Measurements from ENCODE around the gene COL24A1.
"Not testable (repeated sequence)": the region's sequence is repeated elsewhere in the genome, so short reads cannot be mapped to it uniquely, and the experiment has no call there.

Gene COL24A1

DNA sequence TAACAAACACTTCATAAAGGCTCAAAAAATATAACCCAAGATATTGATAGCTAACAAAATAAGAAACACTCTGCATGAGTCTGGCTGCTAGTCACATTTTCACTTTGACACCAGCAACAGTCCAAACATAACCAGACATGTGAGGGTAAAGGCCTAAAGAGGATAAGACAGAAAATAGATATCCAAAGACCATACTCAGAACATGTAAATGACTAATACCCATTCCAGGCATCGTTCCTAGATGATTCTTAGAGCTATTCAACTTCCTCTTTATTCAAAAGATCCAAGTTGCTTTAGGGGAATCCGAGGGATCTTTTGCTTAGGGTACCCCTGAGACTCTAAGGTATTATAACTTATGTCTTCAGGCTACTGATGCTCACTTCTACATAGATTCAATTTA lies 5.1 kb downstream of the COL24A1 start:
- DNase-seq = no peak

DNA sequence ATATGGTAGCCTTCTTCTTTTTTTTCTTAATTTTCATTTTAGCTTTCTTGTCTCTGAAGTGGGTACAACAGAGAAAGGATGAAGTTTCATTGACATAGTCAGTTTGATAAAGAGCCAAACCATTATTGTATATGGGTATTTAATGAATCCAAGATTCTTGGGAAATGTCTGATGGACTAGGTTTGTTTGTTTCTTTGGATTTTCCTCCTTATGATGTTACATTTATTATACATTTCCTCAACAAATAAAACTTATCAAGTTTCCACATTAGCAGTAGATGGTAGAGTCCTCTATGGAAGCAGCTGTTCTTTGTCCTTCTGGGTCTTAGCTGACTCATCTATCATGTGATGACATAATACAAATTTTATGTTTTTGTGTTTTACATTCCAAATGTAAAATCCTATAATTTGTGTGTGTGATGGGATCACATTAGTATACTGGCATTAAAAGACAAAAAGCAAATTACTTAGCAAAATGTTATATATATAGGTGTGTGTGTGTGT lies 6.0 kb downstream of the COL24A1 start:
- no peak for DNase-seq

DNA sequence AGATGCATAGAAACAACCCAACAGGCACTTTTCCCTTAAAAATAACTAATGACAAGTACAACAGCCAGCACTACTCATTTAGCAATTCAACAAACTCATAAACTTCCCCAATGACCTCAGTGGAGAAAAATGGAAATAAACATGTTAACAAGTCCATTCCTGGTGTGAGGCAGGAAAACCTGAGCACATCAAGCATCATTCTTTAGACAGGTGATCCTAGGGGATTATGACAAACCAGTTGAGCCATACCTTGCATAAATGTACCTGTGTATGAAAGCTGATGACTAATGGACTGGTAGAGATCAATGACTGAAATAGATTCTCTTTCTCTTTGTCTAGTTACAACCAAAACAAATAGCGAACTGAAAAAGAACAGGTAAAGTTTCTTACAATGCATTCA lies 7.0 kb downstream of the COL24A1 start:
- no peak for DNase-seq

- DNase-seq = no peak
These were observed 8.8 kb downstream of the COL24A1 start for GRCh38 chr1:86147755-86148154.

GRCh38 chr1:86146566-86146965 lies 10.0 kb downstream of the COL24A1 start:
- no peak for DNase-seq

DNA sequence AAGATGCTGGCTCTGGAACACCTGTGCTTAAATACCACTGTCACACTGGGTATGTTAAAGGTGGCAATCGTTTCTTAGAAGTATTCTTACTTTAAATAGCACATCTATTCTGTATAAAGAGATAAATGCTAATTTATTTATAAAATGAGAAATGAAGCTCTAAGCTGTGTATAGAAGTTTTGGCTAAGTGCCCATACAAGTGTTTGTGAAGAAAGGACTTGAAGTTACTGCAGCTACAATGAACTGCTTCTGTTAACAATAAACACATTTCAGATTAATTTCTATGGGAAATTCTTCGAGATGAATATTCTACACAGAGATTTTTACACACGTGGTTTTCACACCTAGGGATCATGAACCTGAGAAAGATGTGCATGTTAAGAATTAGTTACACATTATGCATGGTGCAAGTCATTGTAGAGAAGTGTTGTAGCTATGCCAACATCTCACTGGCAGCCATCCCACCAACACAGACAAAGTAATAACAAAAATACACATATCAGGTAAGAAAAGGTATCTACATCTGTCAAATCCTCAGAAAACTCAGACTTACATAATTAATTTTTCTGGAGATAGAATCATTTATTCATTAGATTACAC lies 16.2 kb downstream of the COL24A1 start:
- no peak for DNase-seq

DNA sequence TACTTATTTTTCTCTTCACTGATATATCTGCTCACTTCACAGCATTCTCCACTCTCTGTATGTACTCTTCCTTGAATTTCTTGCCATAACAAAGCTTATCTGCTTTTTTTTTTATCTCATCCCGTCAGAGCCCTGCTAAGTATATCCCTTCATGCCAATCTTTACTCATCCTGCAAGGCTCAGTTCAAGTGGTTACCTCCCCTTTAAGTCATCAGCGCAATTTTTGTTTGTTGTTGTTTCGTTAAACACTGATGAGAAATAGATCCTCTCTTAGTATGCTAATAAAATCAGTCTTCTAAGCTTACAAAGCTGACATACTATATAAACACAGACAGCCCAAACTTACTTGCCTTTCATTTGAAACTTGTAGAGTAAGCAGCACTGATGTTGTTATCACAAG lies 17.8 kb downstream of the COL24A1 start:
- no peak for DNase-seq

DNA sequence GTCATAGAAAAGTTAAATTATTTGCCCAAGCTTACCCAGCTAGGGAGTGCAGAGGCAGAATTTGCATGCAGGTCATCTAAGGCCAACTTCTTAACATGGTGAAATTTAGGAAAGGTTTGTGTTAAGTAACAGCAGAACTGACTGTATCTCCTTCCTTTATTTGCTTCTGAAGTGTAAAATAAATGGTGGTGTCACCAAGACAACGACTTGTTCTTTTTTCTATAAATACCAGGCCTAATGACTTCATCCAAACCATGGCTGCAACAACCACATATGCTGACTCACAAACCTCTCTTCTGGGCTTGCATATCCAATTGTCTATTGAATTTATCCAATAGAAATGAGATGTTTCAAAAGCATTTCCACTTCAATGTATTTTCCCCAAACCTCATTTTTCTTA lies 19.1 kb downstream of the COL24A1 start:
- no peak for DNase-seq

DNA sequence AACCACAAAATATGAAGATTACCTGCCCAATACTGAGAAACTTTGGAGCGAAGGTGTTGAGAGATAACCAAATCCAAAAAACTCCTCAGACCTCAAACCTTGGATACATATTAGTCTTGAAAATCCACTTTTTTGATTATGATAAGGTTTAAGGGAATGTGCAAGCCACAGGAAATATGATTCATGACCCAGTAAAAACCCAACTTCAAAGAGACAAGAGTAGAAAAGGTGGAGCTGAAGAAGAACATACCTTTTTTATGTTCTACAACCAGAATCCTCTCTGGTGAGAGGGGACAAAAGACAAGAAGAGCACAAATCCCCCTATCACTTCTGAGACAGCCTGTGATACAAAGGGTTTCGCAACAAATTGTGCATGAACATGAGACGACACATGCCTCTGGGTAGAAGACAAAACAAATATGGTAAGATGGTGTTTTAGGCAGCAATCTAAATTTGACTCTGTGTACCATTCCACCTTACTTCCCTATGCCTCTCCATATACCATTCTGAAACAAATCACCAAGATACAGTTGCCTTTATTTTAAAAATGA lies 37.3 kb downstream of the COL24A1 start:
- no peak for DNase-seq

GRCh38 chr1:86114816-86115400 lies 41.7 kb downstream of the COL24A1 start:
- no peak for DNase-seq

DNA sequence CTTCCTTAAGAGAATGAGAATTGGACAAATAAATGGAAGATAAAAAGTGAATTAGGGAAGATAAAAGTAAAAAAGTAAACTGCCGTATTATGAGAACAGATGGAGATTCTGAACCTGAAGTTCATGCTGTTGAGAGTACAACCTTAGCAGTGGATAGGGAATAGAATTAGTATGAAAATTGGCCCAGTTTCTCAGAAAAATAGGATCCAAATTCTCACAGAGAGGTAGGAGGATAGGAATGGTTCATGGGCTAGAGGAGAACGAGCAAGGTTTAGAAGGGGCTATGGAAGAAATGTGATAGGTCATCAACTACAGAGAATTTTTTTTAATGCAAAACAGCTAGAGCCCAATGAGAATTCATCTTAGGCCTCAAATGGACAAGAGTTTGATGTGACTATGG lies 42.3 kb downstream of the COL24A1 start:
- DNase-seq = no peak

DNA sequence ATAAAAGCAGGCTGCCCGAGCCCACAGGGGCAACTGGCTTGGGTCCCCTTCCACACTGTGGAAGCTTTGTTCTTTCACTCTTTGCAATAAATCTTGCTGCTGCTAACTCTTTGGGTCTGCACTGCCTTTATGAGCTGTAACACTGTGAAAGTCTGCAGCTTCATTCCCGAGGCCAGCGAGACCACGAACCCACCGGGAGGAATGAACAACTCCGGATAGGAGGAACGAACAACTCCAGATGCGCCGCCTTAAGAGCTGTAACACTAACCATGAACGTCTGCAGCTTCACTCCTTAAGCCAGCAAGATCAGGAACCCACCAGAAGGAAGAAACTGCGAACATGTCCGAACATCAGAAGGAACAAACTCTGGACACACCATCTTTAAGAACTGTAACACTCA lies 45.0 kb downstream of the COL24A1 start:
- not testable (repeated sequence) for DNase-seq

- DNase-seq = no peak
These were observed 46.0 kb downstream of the COL24A1 start for GRCh38 chr1:86110451-86111129.

DNA sequence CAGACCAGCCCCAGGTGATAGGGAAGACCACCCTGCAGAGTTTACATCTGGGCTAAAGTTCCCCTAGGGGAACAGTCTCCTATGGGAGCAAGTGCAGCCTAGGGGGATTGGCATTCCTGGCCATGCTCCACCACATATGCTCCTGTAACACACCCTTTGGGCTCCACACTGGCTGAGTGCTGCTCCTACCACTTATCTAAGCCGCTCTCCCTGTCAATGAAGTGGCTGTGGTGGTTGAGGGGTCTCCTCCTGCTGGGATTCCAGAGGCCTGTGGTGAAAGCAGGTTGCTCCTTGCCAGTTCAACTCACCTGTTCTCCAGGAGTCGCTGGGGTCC lies 51.1 kb downstream of the COL24A1 start:
- DNase-seq = no peak

DNA sequence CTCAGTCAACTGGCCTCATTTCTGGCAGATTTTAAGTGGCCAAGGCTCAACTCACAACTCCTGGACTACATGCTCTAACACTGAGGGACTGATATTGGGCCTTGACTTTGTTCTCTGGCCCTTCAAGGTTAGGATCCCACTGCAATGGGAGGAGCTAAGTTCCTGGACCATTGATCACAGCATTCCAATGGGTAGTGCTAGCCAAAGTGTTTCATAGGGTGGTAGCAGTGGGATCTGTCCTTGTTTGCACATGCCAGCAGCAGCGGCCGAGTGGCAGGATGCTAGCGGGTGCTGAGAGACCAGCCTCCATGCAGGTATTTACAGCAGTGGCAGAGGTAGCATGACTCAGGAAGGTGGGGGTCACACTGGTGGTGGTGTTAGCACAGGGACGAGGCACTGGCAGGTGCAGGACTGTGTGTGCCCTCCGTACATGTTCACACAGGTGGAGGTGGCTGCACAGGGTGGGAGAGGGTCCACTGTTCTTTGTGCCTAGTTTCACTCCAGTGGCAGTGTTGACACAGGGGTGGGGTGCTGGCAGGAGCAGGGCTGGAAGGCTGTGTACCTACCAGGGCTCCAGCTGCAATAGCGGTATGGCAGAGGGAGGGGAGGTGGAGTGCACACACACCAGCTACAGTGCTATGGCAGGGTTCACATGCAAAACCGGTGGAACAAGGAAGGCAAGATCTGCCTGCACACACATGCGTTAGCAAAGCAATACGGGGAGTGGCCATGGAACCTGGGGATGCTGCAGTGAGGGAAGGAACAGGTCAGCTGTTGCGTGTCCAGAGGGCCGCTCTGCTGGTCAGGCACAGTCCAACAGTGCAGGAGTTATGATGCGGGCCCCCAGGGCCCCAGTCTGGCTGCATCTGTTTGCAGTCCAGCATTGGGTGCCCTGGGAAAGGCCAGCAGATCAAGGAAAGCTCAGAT lies 51.7 kb downstream of the COL24A1 start:
- DNase-seq = no peak

DNA sequence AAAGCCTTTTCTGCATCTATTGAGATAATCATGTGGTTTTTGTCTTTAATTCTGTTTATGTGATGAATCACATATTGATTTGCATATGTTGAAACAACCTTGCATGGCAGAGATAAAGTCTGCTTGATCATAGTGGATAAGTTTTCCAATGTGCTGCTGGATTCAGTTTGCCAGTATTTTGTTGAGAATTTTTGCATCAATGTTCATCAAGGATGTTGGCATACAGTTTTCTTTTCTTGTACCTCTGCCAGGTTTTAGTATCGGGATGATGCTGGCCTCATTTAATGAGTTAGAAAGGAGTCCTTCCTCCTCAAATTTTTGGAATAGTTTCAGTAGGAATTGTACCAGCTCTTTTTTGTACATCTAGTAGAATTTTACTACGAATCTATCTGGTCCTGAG lies 55.0 kb downstream of the COL24A1 start:
- DNase-seq = no peak

DNA sequence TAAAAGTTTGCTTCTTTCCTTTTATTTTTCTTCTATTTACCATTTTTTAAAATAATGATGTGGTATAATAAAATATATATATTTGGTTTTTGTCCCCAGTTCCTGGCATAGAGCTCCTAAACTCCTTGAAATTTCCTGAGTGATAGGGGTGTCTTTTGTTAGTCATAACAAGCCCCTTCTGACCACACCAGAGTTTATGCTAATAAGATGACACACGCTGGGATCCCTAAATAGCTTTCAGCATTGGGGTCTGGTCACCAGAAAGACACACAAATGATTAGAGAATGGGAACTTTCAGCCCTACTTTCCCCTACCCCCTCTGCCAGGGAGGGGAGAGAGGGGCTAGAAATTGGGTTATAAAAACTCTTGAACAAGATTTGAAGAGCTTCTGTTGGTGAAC lies 56.2 kb downstream of the COL24A1 start:
- no peak for DNase-seq

DNA sequence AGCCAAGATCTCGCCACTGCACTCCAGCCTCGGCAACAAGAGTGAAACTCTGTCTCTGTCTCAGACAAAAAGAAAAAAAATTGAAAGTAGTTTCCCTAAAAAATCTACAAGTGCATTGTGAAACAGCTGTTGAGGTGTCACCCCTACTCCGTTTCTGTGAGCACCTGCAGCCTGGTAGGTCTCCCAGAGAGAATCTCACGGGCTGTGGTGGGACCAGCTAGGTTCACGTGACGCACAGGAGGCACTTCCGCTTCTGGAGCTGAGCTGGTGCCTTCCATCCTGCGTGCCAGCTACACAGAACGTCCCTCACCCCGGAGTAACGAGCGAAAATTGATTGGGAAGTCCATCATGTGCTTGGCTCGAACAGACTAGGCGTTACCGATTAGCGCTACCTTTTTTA lies 66.8 kb downstream of the COL24A1 start:
- no peak for DNase-seq

- no peak for DNase-seq
These were observed 70.7 kb downstream of the COL24A1 start for GRCh38 chr1:86085741-86086409.

DNA sequence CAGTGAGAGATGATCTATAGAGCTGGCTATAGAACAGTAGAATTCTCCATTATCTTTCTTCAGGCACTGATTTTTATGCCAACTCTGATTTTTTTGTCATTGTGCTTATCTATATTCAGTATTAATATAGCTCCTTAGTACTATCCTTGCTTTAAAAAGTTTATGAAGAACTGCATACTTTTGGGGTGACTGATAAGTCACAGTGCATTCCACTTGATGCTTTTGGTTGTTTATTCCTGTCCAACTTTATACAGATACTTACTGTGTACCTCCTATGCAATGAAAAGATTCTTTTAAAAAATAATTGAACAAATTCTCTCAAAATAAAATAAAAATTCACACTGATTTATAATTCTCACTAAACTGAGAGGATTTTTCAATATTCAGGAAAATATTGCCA lies 71.6 kb downstream of the COL24A1 start:
- DNase-seq = no peak

DNA sequence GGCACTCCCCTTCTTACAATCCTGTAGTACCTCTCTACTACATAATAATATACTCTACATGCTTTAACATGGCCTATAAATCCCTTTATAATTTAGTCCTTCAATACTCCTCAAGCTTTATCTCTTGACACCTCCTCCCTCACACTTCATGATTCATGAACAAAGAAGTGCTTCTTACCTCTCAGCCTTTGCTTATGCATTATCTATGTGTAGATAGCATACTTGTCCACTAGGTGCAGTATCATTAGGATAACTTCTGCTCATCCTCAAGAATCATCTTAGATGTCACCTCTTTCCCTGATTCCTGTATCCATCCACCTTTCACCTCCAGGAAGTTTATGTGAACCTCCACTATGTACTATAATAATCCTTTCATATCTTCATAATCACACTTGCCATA lies 74.4 kb downstream of the COL24A1 start:
- no peak for DNase-seq

- DNase-seq = not testable (repeated sequence)
These were observed 84.1 kb downstream of the COL24A1 start for GRCh38 chr1:86072474-86072873.

DNA sequence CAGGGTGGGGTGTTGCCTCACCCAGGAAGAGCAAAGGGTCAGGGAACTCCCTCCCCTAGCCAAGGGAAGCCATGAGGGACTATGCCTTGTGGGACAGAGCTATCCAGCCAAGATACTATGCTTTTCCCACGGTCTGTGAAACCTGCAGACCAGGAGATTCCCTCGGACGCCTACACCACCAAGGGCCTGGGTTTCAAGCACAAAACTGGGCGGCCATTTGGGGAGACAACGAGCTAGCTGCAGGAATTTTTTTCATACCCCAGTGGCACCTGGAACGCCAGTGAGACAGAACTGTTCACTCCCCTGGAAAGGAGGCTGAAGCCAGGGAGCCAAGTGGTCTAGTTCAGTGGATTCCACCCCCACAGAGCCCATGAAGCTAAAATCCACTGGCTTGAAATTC lies 84.7 kb downstream of the COL24A1 start:
- DNase-seq = not testable (repeated sequence)

All from 8988T (cell line).